HFFc6 (cell line): ENCODE data around the gene LARGE1. TPM values are rescaled to one million over a fixed set of nuclear protein-coding genes. Genes with fewer than 3 reads are reported as not detected.

Experiments
- DNase-seq: peaks from one replicate; pipeline ENCODE4 v3.0.0-alpha.2; 2018
- H3K27ac Mint-ChIP-seq: 2 replicates; pipeline ENCODE4 v1.8.0; 2020; ENCODE audit warnings: mild to moderate bottlenecking, mixed read lengths
- H3K27me3 Mint-ChIP-seq: 2 replicates; pipeline ENCODE4 v1.8.0; 2021; ENCODE audit warnings: mild to moderate bottlenecking, moderate library complexity, mixed read lengths; ENCODE audit not compliant: insufficient read depth
- H3K36me3 Mint-ChIP-seq: 2 replicates; pipeline ENCODE4 v1.8.0; 2021; ENCODE audit warnings: low read depth, mixed read lengths
- H3K4me1 Mint-ChIP-seq: 2 replicates; pipeline ENCODE4 v1.8.0; 2020; ENCODE audit warnings: low read depth, mixed read lengths
- H3K4me3 Mint-ChIP-seq: 2 replicates; pipeline ENCODE4 v1.8.0; 2020; ENCODE audit warnings: mild to moderate bottlenecking, moderate library complexity, mixed read lengths
- H3K9me3 Mint-ChIP-seq: 2 replicates; pipeline ENCODE4 v1.8.0; 2020; ENCODE audit warnings: mild to moderate bottlenecking, mixed read lengths
- CTCF ChIP-seq: fragments of 200-600 bp; sonication (generic); IDR thresholded peaks from 2 replicates; pipeline ENCODE4 v1.5.0; 2021; ENCODE audit warnings: antibody characterized with exemption, mild to moderate bottlenecking
- total RNA-seq, 6 experiments: library from RNA; stranded (reverse); fragmentation: NEBNext Ultra II Directional; extraction: Animal tissue kit (Norgen Biotek cat#: 25700); gene quantifications; 2 replicates in 1 of 6; 3 replicates in 5 of 6; pipeline ENCODE4 v1.2.3, GENCODE V29; 2021

Gene LARGE1
- total RNA-seq, 6 experiments from 2014 or later, result 4.9 to 7.3 (median 6.5) TPM

- Mint-ChIP-seq H3K36me3 (peaks cover 11% of the 10 kb centered on the region), H3K4me3 (no peak overlapping the region), H3K4me1 (no peaks in the 10 kb centered on the region), H3K27ac (no peak overlapping the region), H3K9me3 (peaks cover 58% of the 10 kb centered on the region), H3K27me3 (peaks cover 2% of the 10 kb centered on the region; the same call in 1 of the 2 replicates)
- no peak for DNase-seq
- no peak for TF ChIP-seq CTCF
These were observed 461.1 kb downstream of the LARGE1 start for GRCh38 chr22:33459137-33459536.

GRCh38 chr22:33456511-33456910, 463.8 kb downstream of the LARGE1 start:
- no peaks in the 10 kb centered on the region for H3K4me1 Mint-ChIP-seq
- no peak overlapping the region for H3K4me3 Mint-ChIP-seq
- H3K27ac Mint-ChIP-seq, result no peak overlapping the region
- TF ChIP-seq CTCF, result no peak
- H3K9me3 Mint-ChIP-seq, result peaks cover 66% of the 10 kb centered on the region
- peaks cover 9% of the 10 kb centered on the region; the same call in 1 of the 2 replicates for H3K36me3 Mint-ChIP-seq
- DNase-seq, result no peak
- peaks cover 2% of the 10 kb centered on the region; the same call in 1 of the 2 replicates for H3K27me3 Mint-ChIP-seq

GRCh38 chr22:33455036-33455435, 465.2 kb downstream of the LARGE1 start:
- no peak for TF ChIP-seq CTCF
- Mint-ChIP-seq H3K4me1 (no peaks in the 10 kb centered on the region), H3K27me3 (peaks cover 2% of the 10 kb centered on the region; the same call in 1 of the 2 replicates), H3K36me3 (peaks cover 9% of the 10 kb centered on the region; the same call in 1 of the 2 replicates), H3K4me3 (no peak overlapping the region), H3K27ac (no peak overlapping the region), H3K9me3 (peaks cover 53% of the 10 kb centered on the region)
- DNase-seq, result no peak

- peaks cover 2% of the 10 kb centered on the region; the same call in 1 of the 2 replicates for H3K27me3 Mint-ChIP-seq
- TF ChIP-seq CTCF, result no peak
- peaks cover 55% of the 10 kb centered on the region for H3K9me3 Mint-ChIP-seq
- H3K4me3 Mint-ChIP-seq, result no peak overlapping the region
- no peaks in the 10 kb centered on the region for H3K4me1 Mint-ChIP-seq
- peaks cover 9% of the 10 kb centered on the region; the same call in 1 of the 2 replicates for H3K36me3 Mint-ChIP-seq
- DNase-seq, result no peak
- H3K27ac Mint-ChIP-seq, result no peak overlapping the region
These were observed 468.3 kb downstream of the LARGE1 start for GRCh38 chr22:33451866-33452469.

GRCh38 chr22:33450756-33451155, 469.5 kb downstream of the LARGE1 start:
- no peak overlapping the region for H3K27ac Mint-ChIP-seq
- H3K4me1 Mint-ChIP-seq, result no peaks in the 10 kb centered on the region
- DNase-seq, result no peak
- no peak for TF ChIP-seq CTCF
- H3K27me3 Mint-ChIP-seq, result peaks cover 2% of the 10 kb centered on the region; the same call in 1 of the 2 replicates
- H3K4me3 Mint-ChIP-seq, result no peak overlapping the region
- H3K36me3 Mint-ChIP-seq, result peaks cover 14% of the 10 kb centered on the region; the same call in 1 of the 2 replicates
- H3K9me3 Mint-ChIP-seq, result peaks cover 53% of the 10 kb centered on the region
